SKM-1 treated with dmso at 0.1 percent for 144 hours (cell line): ENCODE data around the gene RNF157.
"Not testable (repeated sequence)": the region's sequence is repeated elsewhere in the genome, so short reads cannot be mapped to it uniquely, and the experiment has no call there.

Source experiments
- DNase-seq: peaks from one replicate; lab custom pipeline; 2025; ENCODE audit not compliant: unreplicated experiment; lab: John Stamatoyannopoulos, UW

The RNF157 gene

GRCh38 chr17:76255801-76256429, 15.6 kb upstream of the RNF157 start:
- no peak for DNase-seq

DNA sequence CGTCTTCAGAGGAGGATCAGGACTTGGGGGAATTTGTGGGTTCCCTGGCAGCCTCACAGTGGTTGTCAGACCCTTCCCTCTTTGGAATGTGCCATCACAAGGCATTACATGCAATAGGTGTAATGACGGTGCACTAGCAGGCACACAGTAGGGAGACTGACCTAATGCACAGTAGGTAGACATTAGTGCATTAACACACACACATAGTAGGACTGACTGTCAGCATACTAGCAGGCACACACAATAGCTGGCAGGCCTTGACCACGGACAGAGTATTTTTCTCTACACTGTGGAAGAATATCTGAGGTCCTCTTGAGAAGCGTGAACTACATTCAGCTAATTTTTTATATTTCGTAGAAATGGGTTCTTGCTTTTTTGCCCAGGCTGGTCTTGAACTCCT, 14.0 kb upstream of the RNF157 start:
- DNase-seq, result no peak

DNA sequence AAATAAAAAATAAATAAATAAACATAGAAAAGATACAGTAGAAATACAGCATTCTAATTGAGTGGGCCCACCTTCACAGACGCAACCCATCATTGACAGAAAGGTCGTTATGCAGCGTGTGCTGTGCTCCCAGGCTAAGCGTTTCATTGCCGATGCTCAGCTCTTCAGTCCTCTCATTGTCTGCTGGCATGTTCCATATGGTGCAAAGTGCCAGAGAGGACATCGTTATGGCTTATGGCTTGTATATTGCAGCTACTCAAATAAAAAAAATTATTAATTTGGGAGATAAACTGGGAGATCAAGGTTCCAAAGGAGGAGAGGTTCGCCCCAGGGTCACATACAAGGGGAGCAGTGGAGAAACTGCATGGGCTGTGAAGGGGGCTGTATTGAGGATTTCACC, 13.5 kb upstream of the RNF157 start:
- no peak for DNase-seq

- DNase-seq, result not testable (repeated sequence)
Observed at GRCh38 chr17:76252967-76253766, 12.9 kb upstream of the RNF157 start.

DNA sequence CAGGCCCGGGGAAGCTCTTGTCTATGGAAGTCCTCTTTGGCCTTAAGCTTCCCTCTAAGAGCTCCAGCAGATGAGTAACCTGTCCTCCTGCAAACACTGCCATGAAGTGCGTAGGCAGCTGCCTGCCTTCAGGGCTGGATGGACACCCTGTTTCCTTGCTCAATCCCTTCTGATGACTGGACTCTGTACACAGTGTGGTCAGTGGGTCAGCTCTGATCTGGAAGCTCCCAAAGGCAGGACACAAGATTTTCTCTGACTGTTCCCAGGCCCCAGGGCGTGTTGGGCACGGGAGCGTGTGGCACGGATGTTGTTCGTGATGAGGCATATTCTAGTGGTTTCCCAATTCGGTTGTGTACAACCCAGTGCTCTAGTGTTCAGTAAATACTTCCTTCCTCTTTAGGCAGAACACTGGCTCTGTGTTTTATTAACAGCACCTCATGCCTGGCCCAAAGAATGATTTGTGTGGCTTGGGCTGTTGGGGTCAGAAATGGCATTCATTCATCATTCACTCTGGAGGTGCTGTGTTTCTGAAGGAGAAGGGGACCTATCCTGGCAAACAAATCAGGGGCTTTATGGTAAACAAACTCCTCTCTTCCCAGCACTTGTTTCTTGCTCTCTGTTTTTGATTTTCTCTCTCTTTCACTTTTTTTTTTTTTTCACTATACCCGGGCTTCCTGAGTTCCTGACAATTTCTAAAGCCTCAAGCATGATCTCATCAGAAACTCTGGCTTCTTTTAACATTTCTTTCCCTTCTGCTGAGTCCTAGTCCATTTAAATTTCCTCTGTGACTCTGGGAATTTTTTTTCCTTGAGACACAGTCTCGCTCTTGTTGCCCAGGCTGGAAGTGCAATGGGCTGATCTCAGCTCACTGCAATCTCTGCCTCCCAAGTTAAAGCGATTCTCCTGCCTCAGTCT, 12.0 kb upstream of the RNF157 start:
- DNase-seq, result peak; percentile 79

DNA sequence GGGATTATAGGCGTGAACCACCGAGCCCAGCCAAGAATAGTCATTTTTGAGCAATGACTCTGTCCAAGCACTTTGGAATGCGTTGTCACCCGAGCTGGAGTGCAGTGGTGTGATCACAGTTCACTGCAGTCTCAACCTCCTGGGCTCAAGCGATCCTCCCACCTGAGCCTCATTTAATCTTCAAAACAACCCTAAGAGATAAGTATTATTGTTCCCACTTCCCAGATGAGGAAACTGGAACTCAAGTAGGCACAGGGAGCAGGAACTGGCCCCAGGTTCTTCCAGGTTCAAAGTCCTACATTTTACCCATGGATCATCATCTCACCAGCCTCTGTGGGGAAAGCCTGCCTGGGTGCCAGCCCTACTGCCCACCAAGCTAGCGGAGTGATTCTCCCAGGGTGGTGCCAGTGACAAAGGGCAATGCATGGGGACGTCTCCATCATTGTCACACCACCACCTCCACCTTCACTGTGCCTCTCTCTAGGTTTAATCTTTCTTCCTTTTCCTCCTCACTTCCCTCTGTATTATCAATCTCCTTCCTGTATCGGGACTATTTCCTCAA, 11.3 kb upstream of the RNF157 start:
- no peak for DNase-seq

- DNase-seq, result no peak
Observed at GRCh38 chr17:76250141-76250540, 9.8 kb upstream of the RNF157 start.

DNA sequence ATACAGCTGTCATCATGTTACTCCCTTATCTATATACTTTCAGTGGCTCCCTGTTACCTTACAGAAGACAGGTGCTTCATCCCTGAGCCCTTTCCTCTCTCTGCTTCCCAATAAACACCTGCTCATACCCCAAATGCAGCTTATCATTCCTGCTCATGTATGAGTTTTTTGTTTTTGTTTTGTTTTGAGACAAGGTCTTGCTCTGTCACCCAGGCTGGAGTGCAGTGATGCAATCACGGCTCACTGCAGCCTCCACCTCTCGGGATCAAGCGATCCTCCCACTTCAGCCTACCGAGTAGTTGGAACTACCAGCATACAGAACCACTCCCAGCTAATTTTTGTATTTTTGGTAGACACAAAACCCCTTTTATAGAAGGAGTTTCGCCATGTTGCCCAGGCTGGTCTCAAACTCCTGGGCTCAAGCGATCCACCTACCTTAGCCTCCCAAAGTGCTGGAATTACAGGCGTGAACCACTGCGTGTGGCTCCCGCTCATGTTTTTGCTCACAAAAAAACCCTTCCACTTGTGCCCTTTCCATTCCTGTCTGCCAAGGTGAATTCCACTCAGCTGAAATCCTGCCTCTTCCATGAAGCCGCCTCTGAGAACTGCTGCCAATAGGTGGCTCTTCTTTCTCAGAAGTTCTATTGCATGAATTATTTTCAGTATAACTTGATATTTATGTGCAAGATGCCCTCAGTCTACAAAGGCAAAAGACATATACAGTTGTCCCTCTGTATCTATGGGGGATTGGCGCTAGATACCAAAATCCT, 7.9 kb upstream of the RNF157 start:
- no peak for DNase-seq

GRCh38 chr17:76247304-76247703, 7.0 kb upstream of the RNF157 start:
- no peak for DNase-seq

GRCh38 chr17:76246080-76247066, 6.1 kb upstream of the RNF157 start:
- DNase-seq, result peak; percentile 89

DNA sequence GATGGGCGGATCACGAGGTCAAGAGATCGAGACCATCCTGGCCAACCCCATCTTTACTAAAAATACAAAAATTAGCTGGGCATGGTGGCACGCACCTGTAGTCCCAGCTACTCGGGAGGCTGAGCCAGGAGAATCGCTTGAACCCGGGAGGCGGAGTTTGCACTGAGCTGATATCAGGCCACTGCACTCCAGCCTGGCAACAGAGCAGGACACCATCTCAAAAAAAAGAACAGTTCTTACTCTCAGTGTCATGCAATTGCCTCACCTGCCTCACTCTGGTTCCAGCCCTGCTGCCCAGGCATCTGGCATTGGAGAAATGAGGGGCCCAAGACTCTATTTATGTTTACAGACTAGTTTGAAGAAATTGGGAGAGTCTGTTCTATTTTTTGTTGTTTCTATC, 4.4 kb upstream of the RNF157 start:
- DNase-seq, result not testable (repeated sequence)

- no peak for DNase-seq
Observed at GRCh38 chr17:76243826-76244679, 3.8 kb upstream of the RNF157 start.

DNA sequence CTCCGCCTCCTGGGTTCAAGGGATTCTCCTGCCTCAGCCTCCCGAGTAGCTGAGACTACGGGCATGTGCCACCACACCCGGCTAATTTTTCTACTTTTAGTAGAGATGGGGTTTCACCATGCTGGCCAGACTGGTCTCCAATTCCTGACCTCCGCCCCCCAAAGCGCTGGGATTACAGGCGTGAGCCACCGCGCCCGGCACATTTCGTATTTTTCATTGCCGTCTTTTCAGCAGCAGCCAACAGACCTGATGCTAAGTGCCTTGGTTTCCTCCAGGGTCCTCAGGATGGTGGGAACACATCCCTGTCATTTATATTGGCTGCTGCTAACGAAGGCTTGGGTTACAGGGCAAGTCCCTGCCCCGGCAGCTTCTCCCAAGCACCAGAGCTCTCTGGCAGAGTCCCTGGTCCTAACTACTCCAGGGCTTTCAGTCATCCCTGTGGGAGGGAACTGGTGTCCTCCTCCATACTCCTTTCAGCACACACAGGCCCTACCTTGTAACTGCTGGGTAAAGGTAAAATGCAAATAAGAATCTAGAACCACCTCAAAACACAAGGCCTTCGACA, 1.5 kb upstream of the RNF157 start:
- no peak for DNase-seq

- DNase-seq, result no peak
Observed at GRCh38 chr17:76241204-76241538, 878 bp upstream of the RNF157 start.

DNA sequence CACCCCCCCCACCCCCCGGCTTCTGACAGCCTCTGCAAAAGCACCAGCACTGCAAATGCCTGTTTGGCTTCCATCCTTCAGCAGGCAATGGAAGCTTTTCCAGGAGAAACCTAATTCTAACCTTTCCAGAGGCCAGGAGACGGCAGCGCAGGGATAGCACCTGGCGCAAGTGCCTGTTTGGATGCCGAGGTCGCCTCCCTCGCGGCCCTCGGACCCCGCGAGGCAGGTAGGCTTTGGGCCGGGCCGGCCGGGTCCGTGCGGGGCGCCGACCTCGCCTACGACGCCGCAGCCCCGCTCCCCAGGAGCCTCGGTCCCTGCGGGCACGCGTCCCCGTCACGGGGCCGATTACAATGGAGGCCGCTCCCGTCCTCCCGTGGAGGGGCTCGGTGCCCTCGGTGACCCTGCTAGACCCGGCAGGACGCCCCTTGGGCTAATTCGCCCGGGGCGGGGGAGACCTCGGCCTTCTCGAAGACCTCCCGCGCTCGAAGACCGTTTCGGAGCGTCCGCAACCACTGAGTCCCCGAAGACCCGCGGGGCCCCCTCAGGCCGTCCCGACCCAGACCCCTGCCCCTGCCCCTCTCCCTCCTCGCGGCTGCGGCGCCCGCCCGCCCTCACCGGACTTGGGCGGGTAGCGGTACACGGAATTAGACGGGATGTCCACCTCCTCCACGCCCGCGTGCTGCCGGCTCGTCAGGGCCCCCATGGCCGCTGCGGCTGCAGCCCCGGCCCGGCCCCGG, 587 bp downstream of the RNF157 start:
- DNase-seq, result no peak

- DNase-seq, result no peak
Observed at GRCh38 chr17:76238847-76239537, 1.3 kb downstream of the RNF157 start.

- no peak for DNase-seq
Observed at GRCh38 chr17:76237859-76238313, 2.4 kb downstream of the RNF157 start.
